ENCODE results near the gene CCDC187.

Gene CCDC187

GRCh38 chr9:136299116-136299515 is 4.8 kb downstream of the CCDC187 start:
- Histone ChIP-seq H3K36me3 (ENCODE audit: control insufficient read depth, low read depth, low read length) (no peaks in the 10 kb centered on the region), H3K27ac (ENCODE audit: low read length) (no peak overlapping the region), H3K27me3 (ENCODE audit: control insufficient read depth, insufficient read depth, low read length) (no peaks in the 10 kb centered on the region), H3K4me3 (ENCODE audit: low read length) (no peak overlapping the region), H3K9ac (ENCODE audit: low read length) (no peak overlapping the region), H3K4me1 (ENCODE audit: control insufficient read depth, low read depth, low read length) (no peaks in the 10 kb centered on the region), H3K9me3 (ENCODE audit: control insufficient read depth, low read depth, low read length) (no peaks in the 10 kb centered on the region)

GRCh38 chr9:136297766-136298735 is 5.8 kb downstream of the CCDC187 start:
- Histone ChIP-seq H3K27ac (ENCODE audit: low read length) (no peak overlapping the region), H3K9me3 (ENCODE audit: control insufficient read depth, low read depth, low read length) (no peaks in the 10 kb centered on the region), H3K9ac (ENCODE audit: low read length) (no peak overlapping the region), H3K27me3 (ENCODE audit: control insufficient read depth, insufficient read depth, low read length) (no peaks in the 10 kb centered on the region), H3K4me1 (ENCODE audit: control insufficient read depth, low read depth, low read length) (no peaks in the 10 kb centered on the region), H3K4me3 (ENCODE audit: low read length) (no peak overlapping the region), H3K36me3 (ENCODE audit: control insufficient read depth, low read depth, low read length) (no peaks in the 10 kb centered on the region)

- Histone ChIP-seq H3K27me3 (ENCODE audit: control insufficient read depth, insufficient read depth, low read length) (no peaks in the 10 kb centered on the region), H3K27ac (ENCODE audit: low read length) (no peak overlapping the region), H3K36me3 (ENCODE audit: control insufficient read depth, low read depth, low read length) (no peaks in the 10 kb centered on the region), H3K9ac (ENCODE audit: low read length) (no peak overlapping the region), H3K4me3 (ENCODE audit: low read length) (no peak overlapping the region), H3K9me3 (ENCODE audit: control insufficient read depth, low read depth, low read length) (no peaks in the 10 kb centered on the region), H3K4me1 (ENCODE audit: control insufficient read depth, low read depth, low read length) (no peaks in the 10 kb centered on the region)
Observed at GRCh38 chr9:136297016-136297691, 6.7 kb downstream of the CCDC187 start.

GRCh38 chr9:136296434-136297015 is 7.4 kb downstream of the CCDC187 start:
- Histone ChIP-seq H3K36me3 (ENCODE audit: control insufficient read depth, low read depth, low read length) (no peaks in the 10 kb centered on the region), H3K9ac (ENCODE audit: low read length) (no peak overlapping the region), H3K4me3 (ENCODE audit: low read length) (no peak overlapping the region), H3K9me3 (ENCODE audit: control insufficient read depth, low read depth, low read length) (no peaks in the 10 kb centered on the region), H3K27ac (ENCODE audit: low read length) (no peak overlapping the region), H3K4me1 (ENCODE audit: control insufficient read depth, low read depth, low read length) (no peaks in the 10 kb centered on the region), H3K27me3 (ENCODE audit: control insufficient read depth, insufficient read depth, low read length) (no peaks in the 10 kb centered on the region)

- H3K4me3 ChIP-seq (ENCODE audit: low read length), result no peak overlapping the region
- no peaks in the 10 kb centered on the region for H3K27me3 ChIP-seq (ENCODE audit: control insufficient read depth, insufficient read depth, low read length)
- no peak overlapping the region for H3K27ac ChIP-seq (ENCODE audit: low read length)
- no peak overlapping the region for H3K9ac ChIP-seq (ENCODE audit: low read length)
- H3K4me1 ChIP-seq (ENCODE audit: control insufficient read depth, low read depth, low read length), result no peaks in the 10 kb centered on the region
- no peaks in the 10 kb centered on the region for H3K36me3 ChIP-seq (ENCODE audit: control insufficient read depth, low read depth, low read length)
- no peaks in the 10 kb centered on the region for H3K9me3 ChIP-seq (ENCODE audit: control insufficient read depth, low read depth, low read length)
Observed at GRCh38 chr9:136295542-136296433, 8.1 kb downstream of the CCDC187 start.

GRCh38 chr9:136295055-136295454 is 8.8 kb downstream of the CCDC187 start:
- H3K36me3 ChIP-seq (ENCODE audit: control insufficient read depth, low read depth, low read length), result no peaks in the 10 kb centered on the region
- H3K27me3 ChIP-seq (ENCODE audit: control insufficient read depth, insufficient read depth, low read length), result no peaks in the 10 kb centered on the region
- no peak overlapping the region for H3K27ac ChIP-seq (ENCODE audit: low read length)
- no peak overlapping the region for H3K4me3 ChIP-seq (ENCODE audit: low read length)
- H3K4me1 ChIP-seq (ENCODE audit: control insufficient read depth, low read depth, low read length), result no peaks in the 10 kb centered on the region
- no peak overlapping the region for H3K9ac ChIP-seq (ENCODE audit: low read length)
- H3K9me3 ChIP-seq (ENCODE audit: control insufficient read depth, low read depth, low read length), result no peaks in the 10 kb centered on the region

- no peaks in the 10 kb centered on the region for H3K27me3 ChIP-seq (ENCODE audit: control insufficient read depth, insufficient read depth, low read length)
- no peak overlapping the region for H3K27ac ChIP-seq (ENCODE audit: low read length)
- no peaks in the 10 kb centered on the region for H3K4me1 ChIP-seq (ENCODE audit: control insufficient read depth, low read depth, low read length)
- H3K9me3 ChIP-seq (ENCODE audit: control insufficient read depth, low read depth, low read length), result no peaks in the 10 kb centered on the region
- H3K9ac ChIP-seq (ENCODE audit: low read length), result no peak overlapping the region
- H3K36me3 ChIP-seq (ENCODE audit: control insufficient read depth, low read depth, low read length), result no peaks in the 10 kb centered on the region
- H3K4me3 ChIP-seq (ENCODE audit: low read length), result no peak overlapping the region
Observed at GRCh38 chr9:136294437-136294836, 9.5 kb downstream of the CCDC187 start.

GRCh38 chr9:136293476-136294077 is 10.3 kb downstream of the CCDC187 start:
- no peaks in the 10 kb centered on the region for H3K9me3 ChIP-seq (ENCODE audit: control insufficient read depth, low read depth, low read length)
- H3K36me3 ChIP-seq (ENCODE audit: control insufficient read depth, low read depth, low read length), result no peaks in the 10 kb centered on the region
- no peaks in the 10 kb centered on the region for H3K4me1 ChIP-seq (ENCODE audit: control insufficient read depth, low read depth, low read length)
- H3K4me3 ChIP-seq (ENCODE audit: low read length), result no peak overlapping the region
- no peak overlapping the region for H3K27ac ChIP-seq (ENCODE audit: low read length)
- no peaks in the 10 kb centered on the region for H3K27me3 ChIP-seq (ENCODE audit: control insufficient read depth, insufficient read depth, low read length)
- H3K9ac ChIP-seq (ENCODE audit: low read length), result no peak overlapping the region

- Histone ChIP-seq H3K36me3 (ENCODE audit: control insufficient read depth, low read depth, low read length) (no peaks in the 10 kb centered on the region), H3K4me3 (ENCODE audit: low read length) (no peak overlapping the region), H3K9me3 (ENCODE audit: control insufficient read depth, low read depth, low read length) (no peaks in the 10 kb centered on the region), H3K4me1 (ENCODE audit: control insufficient read depth, low read depth, low read length) (no peaks in the 10 kb centered on the region), H3K9ac (ENCODE audit: low read length) (no peak overlapping the region), H3K27me3 (ENCODE audit: control insufficient read depth, insufficient read depth, low read length) (no peaks in the 10 kb centered on the region), H3K27ac (ENCODE audit: low read length) (no peak overlapping the region)
Observed at GRCh38 chr9:136292591-136293448, 11.1 kb downstream of the CCDC187 start.

GRCh38 chr9:136292026-136292538 is 11.8 kb downstream of the CCDC187 start:
- Histone ChIP-seq H3K27me3 (ENCODE audit: control insufficient read depth, insufficient read depth, low read length) (no peaks in the 10 kb centered on the region), H3K9ac (ENCODE audit: low read length) (no peak overlapping the region), H3K9me3 (ENCODE audit: control insufficient read depth, low read depth, low read length) (no peaks in the 10 kb centered on the region), H3K4me1 (ENCODE audit: control insufficient read depth, low read depth, low read length) (no peaks in the 10 kb centered on the region), H3K27ac (ENCODE audit: low read length) (no peak overlapping the region), H3K36me3 (ENCODE audit: control insufficient read depth, low read depth, low read length) (no peaks in the 10 kb centered on the region), H3K4me3 (ENCODE audit: low read length) (no peak overlapping the region)

Data from iPS-18a (cell line).